ENCODE results near the gene GFRA1. TPM values are rescaled to one million over a fixed set of nuclear protein-coding genes. Genes with fewer than 3 reads are reported as not detected.

Gene GFRA1
- total RNA-seq, 2 experiments from 2014 or later, result not detected

DNA sequence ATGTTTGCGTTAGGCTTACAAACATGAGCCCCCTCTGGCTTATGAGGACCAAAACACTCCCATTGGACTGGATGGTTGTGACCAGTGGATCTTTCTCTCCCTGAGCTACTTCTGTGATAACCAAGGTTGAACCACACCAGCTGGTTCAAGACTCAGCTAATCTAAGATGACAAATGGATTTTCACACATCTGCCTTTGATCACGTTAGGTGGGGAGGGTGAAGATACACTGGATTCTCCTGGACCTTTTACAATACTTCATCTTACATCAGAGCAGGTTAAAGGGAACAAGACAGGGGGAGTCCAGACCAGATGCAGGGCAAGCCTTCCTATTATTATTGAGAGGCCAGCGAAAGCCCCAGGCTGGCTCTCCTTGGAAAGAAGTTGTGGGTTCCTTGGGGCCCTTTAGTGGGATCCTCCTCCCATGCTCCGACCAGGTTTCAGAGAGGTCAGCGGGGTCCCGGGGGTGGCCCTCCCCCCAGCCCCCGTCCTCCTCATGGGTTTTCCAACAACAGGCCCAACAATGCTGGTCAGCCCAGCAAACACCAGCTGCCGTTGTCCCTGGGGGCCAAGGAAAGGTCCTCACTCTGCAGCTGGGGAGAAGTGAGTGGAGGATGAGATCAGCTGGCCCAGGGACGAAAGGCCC lies 2.8 kb downstream of the GFRA1 start:
- ATAC-seq (ENCODE audit: poor library complexity) (no peak), DNase-seq (no peak)
- no peak overlapping the region for H3K4me3 Mint-ChIP-seq
- Histone ChIP-seq H3K4me1 (ENCODE audit: insufficient read depth, low read length) (no peaks in the 10 kb centered on the region), H3K4me3 (ENCODE audit: low read length) (no peak overlapping the region), H3K36me3 (ENCODE audit: insufficient read depth, low read length) (no peaks in the 10 kb centered on the region), H3K27ac (ENCODE audit: low read depth in 1 of 2, low read length in 2 of 2) (no peak overlapping the region), H3K27me3 (ENCODE audit: control insufficient read depth in 1 of 2, insufficient read depth in 2 of 2, low read length in 2 of 2) (peaks cover 26 to 45% of the 10 kb centered on the region in 2 experiments), H3K9me3 (ENCODE audit: control insufficient read depth in 1 of 2, insufficient read depth in 1 of 2, low read length in 2 of 2) (peaks cover 0 to 53% of the 10 kb centered on the region in 2 experiments)
- no peak overlapping the region for H3K27ac Mint-ChIP-seq
- H3K4me1 Mint-ChIP-seq (ENCODE audit: low read depth), result peaks cover 7% of the 10 kb centered on the region
- peaks cover 58% of the 10 kb centered on the region for H3K27me3 Mint-ChIP-seq
- intact Hi-C loops (cut with DNase I, micrococcal nuclease), result no loop called here
- TF ChIP-seq, protein P1, sequence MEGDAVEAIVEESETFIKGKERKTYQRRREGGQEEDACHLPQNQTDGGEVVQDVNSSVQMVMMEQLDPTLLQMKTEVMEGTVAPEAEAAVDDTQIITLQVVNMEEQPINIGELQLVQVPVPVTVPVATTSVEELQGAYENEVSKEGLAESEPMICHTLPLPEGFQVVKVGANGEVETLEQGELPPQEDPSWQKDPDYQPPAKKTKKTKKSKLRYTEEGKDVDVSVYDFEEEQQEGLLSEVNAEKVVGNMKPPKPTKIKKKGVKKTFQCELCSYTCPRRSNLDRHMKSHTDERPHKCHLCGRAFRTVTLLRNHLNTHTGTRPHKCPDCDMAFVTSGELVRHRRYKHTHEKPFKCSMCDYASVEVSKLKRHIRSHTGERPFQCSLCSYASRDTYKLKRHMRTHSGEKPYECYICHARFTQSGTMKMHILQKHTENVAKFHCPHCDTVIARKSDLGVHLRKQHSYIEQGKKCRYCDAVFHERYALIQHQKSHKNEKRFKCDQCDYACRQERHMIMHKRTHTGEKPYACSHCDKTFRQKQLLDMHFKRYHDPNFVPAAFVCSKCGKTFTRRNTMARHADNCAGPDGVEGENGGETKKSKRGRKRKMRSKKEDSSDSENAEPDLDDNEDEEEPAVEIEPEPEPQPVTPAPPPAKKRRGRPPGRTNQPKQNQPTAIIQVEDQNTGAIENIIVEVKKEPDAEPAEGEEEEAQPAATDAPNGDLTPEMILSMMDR (IDR thresholded peaks at IDR 0.05), result no peak
- POLR2A ChIA-PET, result no interaction called here
- H3K36me3 Mint-ChIP-seq (ENCODE audit: low read depth), result no peaks in the 10 kb centered on the region
- CTCF ChIA-PET, result no interaction called here
- no peaks in the 10 kb centered on the region for H3K9me3 Mint-ChIP-seq

DNA sequence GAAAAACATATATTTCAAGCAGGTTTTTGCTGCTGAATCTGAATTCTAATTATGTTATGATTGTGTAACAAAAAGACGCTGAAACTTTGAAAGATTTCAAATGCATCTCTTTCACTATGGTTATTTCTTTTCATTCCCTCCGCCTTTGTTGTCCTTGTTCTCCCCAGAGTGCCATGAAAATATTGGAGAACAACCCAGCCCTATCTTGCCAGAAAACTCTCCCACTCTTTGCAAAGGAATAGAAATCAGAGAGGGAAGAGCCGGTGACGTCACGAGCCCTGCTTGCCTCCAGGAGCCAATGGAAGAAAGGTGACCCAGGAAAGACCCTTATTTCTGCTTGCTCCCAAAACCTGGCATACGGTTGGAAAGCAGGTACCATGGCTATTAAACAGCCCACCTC lies 3.4 kb downstream of the GFRA1 start:
- H3K9me3 ChIP-seq (ENCODE audit: control insufficient read depth in 1 of 2, insufficient read depth in 1 of 2, low read length in 2 of 2), result peaks cover 0 to 53% of the 10 kb centered on the region in 2 experiments
- H3K4me1 Mint-ChIP-seq (ENCODE audit: low read depth), result peaks cover 7% of the 10 kb centered on the region
- CTCF ChIA-PET, result no interaction called here
- no peak overlapping the region for H3K27ac ChIP-seq (ENCODE audit: low read depth in 1 of 2, low read length in 2 of 2)
- H3K4me3 Mint-ChIP-seq, result no peak overlapping the region
- TF ChIP-seq, protein P1 (IDR thresholded peaks at IDR 0.05), result no peak
- H3K4me3 ChIP-seq (ENCODE audit: low read length), result no peak overlapping the region
- H3K27ac Mint-ChIP-seq, result no peak overlapping the region
- H3K36me3 Mint-ChIP-seq (ENCODE audit: low read depth), result no peaks in the 10 kb centered on the region
- peaks cover 52% of the 10 kb centered on the region for H3K27me3 Mint-ChIP-seq
- H3K9me3 Mint-ChIP-seq, result no peaks in the 10 kb centered on the region
- intact Hi-C loops (cut with DNase I, micrococcal nuclease), result no loop called here
- no peaks in the 10 kb centered on the region for H3K36me3 ChIP-seq (ENCODE audit: insufficient read depth, low read length)
- POLR2A ChIA-PET, result no interaction called here
- no peak for ATAC-seq (ENCODE audit: poor library complexity)
- no peak for DNase-seq
- no peaks in the 10 kb centered on the region for H3K4me1 ChIP-seq (ENCODE audit: insufficient read depth, low read length)
- peaks cover 23 to 40% of the 10 kb centered on the region in 2 experiments for H3K27me3 ChIP-seq (ENCODE audit: control insufficient read depth in 1 of 2, insufficient read depth in 2 of 2, low read length in 2 of 2)

GRCh38 chr10:116268976-116269375 lies 4.0 kb downstream of the GFRA1 start:
- DNase-seq (no peak), ATAC-seq (ENCODE audit: poor library complexity) (no peak)
- Histone ChIP-seq H3K27ac (ENCODE audit: low read depth in 1 of 2, low read length in 2 of 2) (no peak overlapping the region), H3K27me3 (ENCODE audit: control insufficient read depth in 1 of 2, insufficient read depth in 2 of 2, low read length in 2 of 2) (peaks cover 18 to 40% of the 10 kb centered on the region in 2 experiments), H3K4me1 (ENCODE audit: insufficient read depth, low read length) (no peaks in the 10 kb centered on the region), H3K36me3 (ENCODE audit: insufficient read depth, low read length) (no peaks in the 10 kb centered on the region), H3K9me3 (ENCODE audit: control insufficient read depth in 1 of 2, insufficient read depth in 1 of 2, low read length in 2 of 2) (peaks cover 0 to 47% of the 10 kb centered on the region in 2 experiments), H3K4me3 (ENCODE audit: low read length) (no peak overlapping the region)
- intact Hi-C loops (cut with DNase I, micrococcal nuclease), result no loop called here
- Mint-ChIP-seq H3K27ac (no peak overlapping the region), H3K27me3 (peaks cover 45% of the 10 kb centered on the region), H3K4me3 (no peak overlapping the region), H3K36me3 (ENCODE audit: low read depth) (no peaks in the 10 kb centered on the region), H3K9me3 (no peaks in the 10 kb centered on the region), H3K4me1 (ENCODE audit: low read depth) (peaks cover 7% of the 10 kb centered on the region)
- CTCF ChIA-PET, result no interaction called here
- POLR2A ChIA-PET, result no interaction called here
- TF ChIP-seq, protein P1 (IDR thresholded peaks at IDR 0.05), result no peak
